Activated CD4-positive, CD25-positive, alpha-beta regulatory T cell treated with anti-CD3 and anti-CD28 coated beads, Interleukin-2, amount 50 U/mL, for 24 hours (primary cell): ENCODE measurements around the gene PRPF6.
"Not testable (repeated sequence)": the region's sequence is repeated elsewhere in the genome, so short reads cannot be mapped to it uniquely, and the experiment has no call there.

ENCODE experiments used
- ATAC-seq, 2 donors: fragments of 150-1000 bp; cut with Tn5 transposase; one replicate each; pipeline ENCODE4 v1.10.0; 2021; ENCODE audit warnings: mild to moderate bottlenecking in 1 of 2, moderate library complexity in 1 of 2

PRPF6 gene

GRCh38 chr20:63973636-63974401 lies 7.1 kb upstream of the PRPF6 start:
- ATAC-seq: peak; percentile 33 to 48

- no peak for ATAC-seq
These were observed 6.3 kb upstream of the PRPF6 start for GRCh38 chr20:63974402-63975200.

GRCh38 chr20:63976511-63976910 lies 4.4 kb upstream of the PRPF6 start:
- ATAC-seq: not testable (repeated sequence)

- no peak for ATAC-seq
These were observed 3.8 kb upstream of the PRPF6 start for GRCh38 chr20:63976980-63977738.

GRCh38 chr20:63977739-63978276 lies 3.1 kb upstream of the PRPF6 start:
- ATAC-seq: peak; percentile 58 to 61

GRCh38 chr20:63978319-63979228 lies 2.4 kb upstream of the PRPF6 start:
- ATAC-seq: peak in 1 of 2 donors; percentile 3

GRCh38 chr20:63979229-63979556 lies 1.7 kb upstream of the PRPF6 start:
- no peak for ATAC-seq

GRCh38 chr20:63979557-63980316 lies 1.2 kb upstream of the PRPF6 start, which contains the start of gene SAMD10:
Gene SAMD10 (minus strand): TSS chr20:63979642. CDS start chr20:63979467, 175 bp downstream.
- ATAC-seq: peak; percentile 22 to 33

- peak; percentile 30 to 46 for ATAC-seq
These were observed 571 bp upstream of the PRPF6 start for GRCh38 chr20:63980317-63980805.

- no peak for ATAC-seq
These were observed 2.0 kb downstream of the PRPF6 start for GRCh38 chr20:63982937-63983336.

- no peak for ATAC-seq
These were observed 20.0 kb downstream of the PRPF6 start for GRCh38 chr20:64000906-64001305.

GRCh38 chr20:64001607-64002011 lies 20.7 kb downstream of the PRPF6 start:
- no peak for ATAC-seq

GRCh38 chr20:64003960-64004725 lies 23.2 kb downstream of the PRPF6 start:
- no peak for ATAC-seq

- no peak for ATAC-seq
These were observed 24.5 kb downstream of the PRPF6 start for GRCh38 chr20:64005394-64005793.

- no peak for ATAC-seq
These were observed 25.6 kb downstream of the PRPF6 start for GRCh38 chr20:64006490-64006889.

- ATAC-seq: no peak
These were observed 26.0 kb downstream of the PRPF6 start for GRCh38 chr20:64006902-64007301.

- peak in 1 of 2 donors; percentile 5 for ATAC-seq
These were observed 29.0 kb downstream of the PRPF6 start for GRCh38 chr20:64009811-64010387.

- no peak for ATAC-seq
These were observed 29.8 kb downstream of the PRPF6 start for GRCh38 chr20:64010711-64011237.

GRCh38 chr20:64011366-64011779 lies 30.4 kb downstream of the PRPF6 start:
- peak in 1 of 2 donors; percentile 20 for ATAC-seq
